ENCODE measurements around the gene ZGLP1.
"Not testable (repeated sequence)": the region's sequence is repeated elsewhere in the genome, so short reads cannot be mapped to it uniquely, and the experiment has no call there.

The ZGLP1 gene

DNA sequence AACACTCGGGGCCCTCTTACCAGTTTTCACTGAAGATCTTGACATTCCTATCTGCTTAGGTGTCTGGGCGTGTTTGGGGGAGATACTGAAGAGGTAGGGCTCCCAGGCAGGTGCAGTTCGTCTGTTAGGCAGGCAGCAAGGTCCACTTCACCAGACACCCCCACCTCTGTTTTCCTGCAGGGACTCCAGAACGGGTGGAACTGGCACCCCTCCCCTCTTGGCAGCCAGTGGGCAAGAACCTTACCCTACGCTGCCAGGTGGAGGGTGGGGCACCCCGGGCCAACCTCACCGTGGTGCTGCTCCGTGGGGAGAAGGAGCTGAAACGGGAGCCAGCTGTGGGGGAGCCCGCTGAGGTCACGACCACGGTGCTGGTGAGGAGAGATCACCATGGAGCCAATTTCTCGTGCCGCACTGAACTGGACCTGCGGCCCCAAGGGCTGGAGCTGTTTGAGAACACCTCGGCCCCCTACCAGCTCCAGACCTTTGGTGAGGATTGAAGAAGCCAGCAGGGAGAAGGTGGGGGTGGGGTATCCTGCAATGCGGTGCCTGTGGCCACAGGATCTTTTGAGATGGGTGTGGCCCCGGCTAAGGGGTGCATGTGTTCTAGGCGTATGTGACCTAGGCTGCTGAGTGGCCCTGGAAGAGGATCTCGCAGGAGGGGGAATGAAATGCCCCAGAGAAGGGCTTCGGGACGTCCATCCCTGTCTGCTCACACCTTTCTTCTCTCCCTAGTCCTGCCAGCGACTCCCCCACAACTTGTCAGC lies 26.1 kb downstream of the ZGLP1 start:
- TF ChIP-seq, protein P1, sequence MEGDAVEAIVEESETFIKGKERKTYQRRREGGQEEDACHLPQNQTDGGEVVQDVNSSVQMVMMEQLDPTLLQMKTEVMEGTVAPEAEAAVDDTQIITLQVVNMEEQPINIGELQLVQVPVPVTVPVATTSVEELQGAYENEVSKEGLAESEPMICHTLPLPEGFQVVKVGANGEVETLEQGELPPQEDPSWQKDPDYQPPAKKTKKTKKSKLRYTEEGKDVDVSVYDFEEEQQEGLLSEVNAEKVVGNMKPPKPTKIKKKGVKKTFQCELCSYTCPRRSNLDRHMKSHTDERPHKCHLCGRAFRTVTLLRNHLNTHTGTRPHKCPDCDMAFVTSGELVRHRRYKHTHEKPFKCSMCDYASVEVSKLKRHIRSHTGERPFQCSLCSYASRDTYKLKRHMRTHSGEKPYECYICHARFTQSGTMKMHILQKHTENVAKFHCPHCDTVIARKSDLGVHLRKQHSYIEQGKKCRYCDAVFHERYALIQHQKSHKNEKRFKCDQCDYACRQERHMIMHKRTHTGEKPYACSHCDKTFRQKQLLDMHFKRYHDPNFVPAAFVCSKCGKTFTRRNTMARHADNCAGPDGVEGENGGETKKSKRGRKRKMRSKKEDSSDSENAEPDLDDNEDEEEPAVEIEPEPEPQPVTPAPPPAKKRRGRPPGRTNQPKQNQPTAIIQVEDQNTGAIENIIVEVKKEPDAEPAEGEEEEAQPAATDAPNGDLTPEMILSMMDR (conservative IDR thresholded peaks at IDR 0.05; ENCODE audit: low read depth, low read length) = no peak
- no peak for DNase-seq (ENCODE audit: low read depth)
- no peak overlapping the region for H3K4me3 ChIP-seq (ENCODE audit: low read depth, low read length)

DNA sequence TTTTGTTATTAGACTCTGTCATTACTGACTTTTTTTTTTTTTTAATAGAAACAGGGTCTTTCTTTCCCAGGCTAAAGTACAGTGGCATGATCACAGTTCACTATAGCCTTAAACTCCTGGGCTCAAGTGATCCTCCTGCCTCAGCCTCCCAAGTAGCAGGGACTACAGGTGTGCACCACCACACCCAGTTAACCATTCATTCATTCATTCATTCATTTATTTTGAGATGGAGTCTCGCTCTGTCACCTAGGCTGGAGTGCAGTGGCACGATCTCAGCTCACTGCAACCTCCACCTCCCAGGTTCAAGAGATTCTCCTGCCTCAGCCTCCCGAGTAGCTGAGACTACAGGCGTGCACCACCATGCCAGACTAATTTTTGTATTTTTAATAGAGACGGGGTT lies 27.6 kb downstream of the ZGLP1 start:
- DNase-seq (ENCODE audit: low read depth); H3K4me3 ChIP-seq (ENCODE audit: low read depth, low read length): not testable (repeated sequence)

DNA sequence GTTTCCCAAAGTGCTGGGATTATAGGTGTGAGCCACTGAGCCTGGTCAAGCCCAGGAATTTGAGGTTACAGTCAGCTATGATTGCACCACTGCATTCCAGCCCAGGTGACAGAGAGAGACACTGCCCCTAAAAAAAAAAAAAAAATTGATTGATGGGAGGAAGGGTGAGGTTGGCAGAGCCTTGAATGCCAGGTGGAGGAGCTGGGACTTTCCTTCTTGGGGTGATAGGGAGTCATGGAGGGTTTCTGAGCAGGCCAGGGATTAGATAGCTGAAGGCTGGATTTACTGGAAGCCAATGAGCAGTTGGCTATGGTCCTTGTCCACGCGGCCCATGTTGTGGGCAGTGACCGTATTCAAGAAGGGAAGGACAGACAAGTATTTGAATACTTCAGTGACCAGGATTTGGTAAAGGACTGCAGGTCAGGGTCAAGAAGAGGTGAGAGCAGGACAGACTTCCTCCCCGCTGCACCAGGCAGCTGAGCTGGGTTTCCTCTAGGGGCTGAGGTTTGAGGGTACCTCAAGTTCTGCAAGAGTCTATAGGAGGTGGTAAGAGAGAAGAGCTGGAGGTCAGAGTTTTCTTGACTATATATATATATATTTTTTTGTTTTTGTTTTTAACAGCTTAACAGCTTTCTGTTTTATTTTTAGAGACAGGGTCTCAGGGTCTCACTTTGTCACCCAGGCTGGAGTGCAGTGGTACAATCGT lies 29.7 kb downstream of the ZGLP1 start:
- TF ChIP-seq, protein P1 (conservative IDR thresholded peaks at IDR 0.05; ENCODE audit: low read depth, low read length) = no peak

DNA sequence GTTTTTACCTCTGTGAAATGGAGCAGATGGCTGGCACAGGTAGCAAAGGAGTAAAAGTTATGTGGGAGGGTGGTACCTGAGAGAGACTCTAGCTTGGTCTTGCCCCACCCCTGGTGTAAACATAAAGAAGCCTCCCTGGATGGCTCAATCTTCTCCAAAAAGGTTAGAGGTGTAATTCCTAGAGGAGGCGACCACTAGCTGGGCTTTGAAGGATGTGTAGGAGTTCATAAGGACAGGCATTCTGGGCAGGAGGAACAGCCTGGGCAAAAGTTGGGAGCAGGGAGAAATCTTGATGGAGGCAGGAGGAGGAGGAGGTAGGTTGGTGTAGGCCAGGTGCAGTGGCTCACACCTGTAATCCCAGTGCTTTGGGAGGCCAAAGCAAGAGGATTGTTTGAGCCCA lies 30.7 kb downstream of the ZGLP1 start:
- TF ChIP-seq, protein P1 (conservative IDR thresholded peaks at IDR 0.05; ENCODE audit: low read depth, low read length) = no peak
- DNase-seq (ENCODE audit: low read depth) = no peak
- H3K4me3 ChIP-seq (ENCODE audit: low read depth, low read length) = no peak overlapping the region

More for the DNA sequence above, 29.7 kb downstream of the ZGLP1 start:
- H3K4me3 ChIP-seq (ENCODE audit: low read depth, low read length) = no peak overlapping the region
- no peak for DNase-seq (ENCODE audit: low read depth)

DNA sequence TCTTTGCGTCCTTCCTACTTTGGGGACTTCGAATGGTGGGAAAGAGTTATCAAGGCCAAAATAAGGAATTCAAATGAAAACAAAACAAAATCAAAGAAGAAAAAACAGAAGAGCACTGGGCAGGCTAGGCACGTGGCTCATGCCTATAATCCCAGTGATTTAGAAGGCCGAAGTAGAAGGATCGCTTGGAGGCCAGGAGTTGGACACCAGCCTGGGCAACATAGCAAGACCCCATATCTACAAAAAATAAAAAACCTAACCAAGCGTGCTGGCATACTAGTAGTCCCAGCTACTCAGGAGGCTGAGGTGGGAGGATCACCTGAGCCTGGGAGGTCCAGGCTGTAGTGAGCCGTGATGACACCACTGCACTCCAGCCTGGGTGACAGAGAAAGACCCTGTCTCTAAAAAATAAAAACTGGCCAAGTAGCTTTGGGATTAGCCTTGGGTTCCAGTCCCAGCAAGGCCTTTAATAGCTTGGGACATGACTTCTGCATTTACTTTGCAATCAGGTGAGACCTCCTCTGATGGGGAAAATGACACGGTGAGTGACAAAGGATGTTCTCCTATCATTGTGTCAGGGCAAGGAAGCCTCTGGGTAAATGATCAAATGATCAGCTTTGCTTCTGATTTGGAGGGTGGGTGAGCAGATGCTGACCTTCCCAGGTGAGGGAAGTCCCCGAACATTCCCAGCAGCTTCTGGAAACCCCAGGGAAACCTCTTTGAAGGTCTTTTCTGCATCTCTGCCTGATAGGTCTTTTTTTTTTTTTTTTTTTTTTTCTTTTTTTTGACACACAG lies 31.6 kb downstream of the ZGLP1 start:
- TF ChIP-seq, protein P1 (conservative IDR thresholded peaks at IDR 0.05; ENCODE audit: low read depth, low read length) = no peak
- DNase-seq (ENCODE audit: low read depth) = no peak
- H3K4me3 ChIP-seq (ENCODE audit: low read depth, low read length) = no peak overlapping the region

DNA sequence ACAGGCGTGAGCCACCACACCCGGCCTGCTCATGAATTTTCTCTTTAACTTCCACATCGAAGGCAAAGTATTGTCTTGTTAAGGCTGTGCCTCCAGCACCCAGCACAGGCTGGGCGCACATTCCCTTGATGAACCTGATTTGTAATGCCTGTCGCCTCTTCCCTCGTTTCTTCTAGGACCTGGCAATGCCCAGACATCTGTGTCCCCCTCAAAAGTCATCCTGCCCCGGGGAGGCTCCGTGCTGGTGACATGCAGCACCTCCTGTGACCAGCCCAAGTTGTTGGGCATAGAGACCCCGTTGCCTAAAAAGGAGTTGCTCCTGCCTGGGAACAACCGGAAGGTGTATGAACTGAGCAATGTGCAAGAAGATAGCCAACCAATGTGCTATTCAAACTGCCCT lies 35.0 kb downstream of the ZGLP1 start:
- DNase-seq (ENCODE audit: low read depth) = no peak
- H3K4me3 ChIP-seq (ENCODE audit: low read depth, low read length) = no peak overlapping the region
- TF ChIP-seq, protein P1 (conservative IDR thresholded peaks at IDR 0.05; ENCODE audit: low read depth, low read length) = no peak

DNA sequence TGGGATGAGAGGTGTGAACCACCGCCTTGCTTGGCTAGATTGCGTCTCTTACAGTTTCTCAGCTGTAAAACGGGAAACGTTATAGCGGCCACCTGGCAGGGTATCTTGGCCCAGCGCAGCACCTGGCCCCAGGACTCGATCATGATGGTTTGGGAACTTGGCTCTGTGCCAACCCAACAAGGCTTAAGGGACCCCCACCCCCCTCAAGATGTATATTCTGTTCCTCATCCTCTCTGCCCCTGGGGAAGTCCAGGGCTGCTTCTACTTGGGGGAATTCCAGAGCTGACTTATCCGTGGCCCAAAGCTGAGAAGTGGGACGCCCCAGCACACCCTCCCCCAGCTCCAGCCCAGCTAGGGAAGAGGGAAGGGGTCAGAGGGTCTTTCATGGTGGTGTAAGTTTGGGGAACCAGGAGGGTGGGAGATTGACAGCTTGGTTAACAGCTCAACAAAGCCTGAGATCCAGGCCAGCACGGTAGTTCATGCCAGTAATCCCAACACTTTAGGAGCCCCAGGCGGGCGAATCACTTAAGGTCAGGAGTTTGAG lies 38.0 kb downstream of the ZGLP1 start:
- H3K4me3 ChIP-seq (ENCODE audit: low read depth, low read length) = peak overlapping the region; percentile 81
- DNase-seq (ENCODE audit: low read depth) = peak; percentile 65
- TF ChIP-seq, protein P1 (conservative IDR thresholded peaks at IDR 0.05; ENCODE audit: low read depth, low read length) = no peak

Data from choroid plexus epithelial cell (primary cell).